K562 (cell line): ENCODE measurements around the gene DHX58. TPM values are rescaled to one million over a fixed set of nuclear protein-coding genes. Genes with fewer than 3 reads are reported as not detected.

Source experiments
- ARID4B ChIP-seq: sonication (generic); formaldehyde crosslinking; IDR thresholded peaks from 2 replicates; pipeline ENCODE4 v1.8.0; 2022; ENCODE audit warnings: mild to moderate bottlenecking, missing genetic modification reagents
- E4F1 ChIP-seq: fragments of 250-450 bp; sonication (Bioruptor Pico); IDR thresholded peaks from 2 replicates; pipeline ENCODE4 v1.5.0; 2021; ENCODE audit warnings: mild to moderate bottlenecking, borderline replicate concordance
- GABPB2 ChIP-seq: fragments of 250-450 bp; sonication (Bioruptor Pico); conservative IDR thresholded peaks from 2 replicates; pipeline ENCODE4 v1.5.1; 2021; ENCODE audit warnings: mild to moderate bottlenecking
- GATAD2B ChIP-seq: fragments of 450-650 bp; IDR thresholded peaks from 2 replicates; pipeline ENCODE4 v1.6.1; 2017; ENCODE audit warnings: mild to moderate bottlenecking, borderline replicate concordance
- HES1 ChIP-seq: fragments of 450-650 bp; IDR thresholded peaks from 2 replicates; pipeline ENCODE4 v1.6.1; 2016; ENCODE audit warnings: low read depth, mild to moderate bottlenecking, moderate library complexity
- NFIX ChIP-seq: fragments of 250-450 bp; sonication (Bioruptor Pico); IDR thresholded peaks from 2 replicates; pipeline ENCODE4 v1.4.0; 2020; ENCODE audit warnings: low read depth, mild to moderate bottlenecking, moderate library complexity
- NUFIP1 ChIP-seq: fragments of 450-650 bp; IDR thresholded peaks from 2 replicates; pipeline ENCODE4 v1.6.1; 2018; ENCODE audit not compliant: partially characterized antibody
- POLR3G ChIP-seq: IDR thresholded peaks from 2 replicates; pipeline ENCODE4 v1.6.1; 2011; ENCODE audit not compliant: insufficient read length, insufficient replicate concordance; ENCODE audit errors: extremely low read depth
- RFX5 ChIP-seq: IDR thresholded peaks from 2 replicates; pipeline ENCODE4 v1.6.1; 2011; ENCODE audit warnings: low read depth, mild to moderate bottlenecking, improper control_type of control experiment, low read length
- RNF2 ChIP-seq: sonication (generic); IDR thresholded peaks from 2 replicates; pipeline ENCODE4 v1.6.1; 2016
- STAT5A ChIP-seq: IDR thresholded peaks from 2 replicates; pipeline ENCODE4 v1.6.1; 2012; ENCODE audit warnings: low read length, inconsistent platforms, borderline replicate concordance
- ZC3H8 ChIP-seq: fragments of 450-650 bp; IDR thresholded peaks from 2 replicates; pipeline ENCODE4 v1.6.1; 2017
- ZNF239 ChIP-seq: fragments of 250-450 bp; sonication (Bioruptor Pico); IDR thresholded peaks from 2 replicates; pipeline ENCODE4 v1.4.0; 2020; ENCODE audit warnings: mild to moderate bottlenecking
- ZNF316 ChIP-seq: fragments of 450-650 bp; IDR thresholded peaks from 2 replicates; pipeline ENCODE4 v1.6.1; 2016
- ZNF445 ChIP-seq: fragments of 250-450 bp; sonication (Bioruptor Pico); IDR thresholded peaks from 2 replicates; pipeline ENCODE4 v1.4.0; 2020; ENCODE audit warnings: low read depth, mild to moderate bottlenecking, moderate library complexity
- ZNF518B ChIP-seq: fragments of 250-450 bp; sonication (Bioruptor Pico); IDR thresholded peaks from 2 replicates; pipeline ENCODE4 v1.5.0; 2021; ENCODE audit warnings: mild to moderate bottlenecking, moderate library complexity
- ZNF561 ChIP-seq: fragments of 450-650 bp; formaldehyde crosslinking; conservative IDR thresholded peaks from 2 replicates; pipeline ENCODE4 v1.4.0; 2020; ENCODE audit warnings: mild to moderate bottlenecking, moderate library complexity
- polyA plus RNA-seq, 8 experiments: library from polyadenylated mRNA; depleted of rRNA in 4 of 8; stranded (reverse) in 5 of 8; unstranded in 3 of 8; fragments of >200 nt; fragmentation: Nextera tagmentation in 2 of 8; fragmentation: Illumina TruSeq in 1 of 8; extraction: Ambion mirVana in 2 of 8; extraction: Trizol in 1 of 8; gene quantifications; 2 replicates each; pipeline versions ENCODE4 v1.2.1 to v1.2.3, GENCODE V29; 2011 to 2014; ENCODE audit warnings: inconsistent platforms in 1 of 8, missing spikeins in 1 of 8
- total RNA-seq, 7 experiments: library from RNA; depleted of rRNA in 6 of 7; stranded (reverse); fragments of >200 nt in 6 of 7; fragmentation: Illumina TruSeq in 2 of 7; extraction: Trizol in 2 of 7; gene quantifications; 2 replicates each; pipeline versions ENCODE4 v1.2.1 to v1.2.3, GENCODE V29; 2011 to 2021; ENCODE audit warnings: low replicate concordance in 1 of 7

DHX58 gene
- total and polyA plus RNA-seq, 9 of the 15 experiments (the other 6 are each of a cell fraction or from before 2014, with no cell fraction given) = 0.15 to 3.0 (median 1.4) TPM

GRCh38 chr17:42107597-42108576, 4.6 kb downstream of the DHX58 start (continued):
- TF ChIP-seq ARID4B (CRISPR knock-in tag) = no peak
- TF ChIP-seq ZC3H8 = no peak
- no peak for TF ChIP-seq E4F1 (CRISPR knock-in tag)
- no peak for TF ChIP-seq GATAD2B
- no peak for TF ChIP-seq NFIX
- TF ChIP-seq ZNF239 = peak; percentile 56; the same call in 1 of the 2 replicates
- no peak for TF ChIP-seq ZNF518B (CRISPR knock-in tag)
- no peak for TF ChIP-seq HES1
- no peak for TF ChIP-seq ZNF561 (CRISPR knock-in tag)
- no peak for TF ChIP-seq STAT5A
- TF ChIP-seq NUFIP1 = no peak
- TF ChIP-seq GABPB2 (CRISPR knock-in tag) = no peak
- no peak for TF ChIP-seq RNF2
- TF ChIP-seq ZNF445 = no peak
- TF ChIP-seq POLR3G = no peak
- no peak for TF ChIP-seq RFX5
- TF ChIP-seq ZNF316 = peak; percentile 51
